SH-SY5Y (cell line): ENCODE results near the gene PDLIM7.

Experiments used
- GATA2 ChIP-seq: IDR thresholded peaks from 2 replicates; pipeline ENCODE4 v1.6.1; 2011; ENCODE audit warnings: mild to moderate bottlenecking, low read depth, low read length
- GATA3 ChIP-seq: IDR thresholded peaks from 2 replicates; pipeline ENCODE4 v1.6.1; 2011; ENCODE audit warnings: low read depth, mild to moderate bottlenecking, low read length, moderate library complexity

GRCh38 chr5:177440990-177441780, 56.2 kb downstream of the PDLIM7 start:
- TF ChIP-seq GATA2 (no peak), GATA3 (no peak)
